BJ (cell line): ENCODE results near the gene EPHX1. TPM values are rescaled to one million over a fixed set of nuclear protein-coding genes. Genes with fewer than 3 reads are reported as not detected.

Experiments used
- CTCF ChIA-PET: fragments of 350-600 bp; formaldehyde crosslinking; extraction: SDS; loops from one replicate; lab custom pipeline; 2021; ENCODE audit warnings: antibody characterized with exemption, inconsistent platforms; lab: Yijun Ruan, JAX
- POLR2A ChIA-PET: fragments of 300-600 bp; sonication (Branson Sonifier 250); formaldehyde crosslinking; extraction: SDS; loops from one replicate; lab custom pipeline; 2021; ENCODE audit warnings: antibody characterized with exemption; lab: Charles Lee
- DNase-seq: peaks from one replicate; pipeline ENCODE4 v3.0.0-alpha.2; 2011; ENCODE audit warnings: low read depth
- H3K27me3 ChIP-seq: 2 replicates; pipeline ENCODE4 v1.6.0; 2011; ENCODE audit warnings: low read length; ENCODE audit not compliant: control insufficient read depth, insufficient read depth
- H3K36me3 ChIP-seq: 2 replicates; pipeline ENCODE4 v1.5.1; 2011; ENCODE audit warnings: low read length; ENCODE audit not compliant: control insufficient read depth, insufficient read depth
- H3K4me3 ChIP-seq: 2 replicates; pipeline ENCODE4 v1.5.1; 2011; ENCODE audit warnings: low read depth, mild to moderate bottlenecking, control low read depth, low read length
- CTCF ChIP-seq: IDR thresholded peaks from 2 replicates; pipeline ENCODE4 v1.5.1; 2011; ENCODE audit warnings: low read depth, mild to moderate bottlenecking, control low read depth, inconsistent platforms, low read length, moderate library complexity; ENCODE audit not compliant: insufficient read depth
- polyA plus RNA-seq: library from polyadenylated mRNA; depleted of rRNA; stranded (reverse); fragments of >200 nt; gene quantifications from 2 replicates; pipeline ENCODE4 v1.2.3, GENCODE V29; 2011

Gene EPHX1
- polyA plus RNA-seq, 1 experiment = 34.3 TPM

DNA sequence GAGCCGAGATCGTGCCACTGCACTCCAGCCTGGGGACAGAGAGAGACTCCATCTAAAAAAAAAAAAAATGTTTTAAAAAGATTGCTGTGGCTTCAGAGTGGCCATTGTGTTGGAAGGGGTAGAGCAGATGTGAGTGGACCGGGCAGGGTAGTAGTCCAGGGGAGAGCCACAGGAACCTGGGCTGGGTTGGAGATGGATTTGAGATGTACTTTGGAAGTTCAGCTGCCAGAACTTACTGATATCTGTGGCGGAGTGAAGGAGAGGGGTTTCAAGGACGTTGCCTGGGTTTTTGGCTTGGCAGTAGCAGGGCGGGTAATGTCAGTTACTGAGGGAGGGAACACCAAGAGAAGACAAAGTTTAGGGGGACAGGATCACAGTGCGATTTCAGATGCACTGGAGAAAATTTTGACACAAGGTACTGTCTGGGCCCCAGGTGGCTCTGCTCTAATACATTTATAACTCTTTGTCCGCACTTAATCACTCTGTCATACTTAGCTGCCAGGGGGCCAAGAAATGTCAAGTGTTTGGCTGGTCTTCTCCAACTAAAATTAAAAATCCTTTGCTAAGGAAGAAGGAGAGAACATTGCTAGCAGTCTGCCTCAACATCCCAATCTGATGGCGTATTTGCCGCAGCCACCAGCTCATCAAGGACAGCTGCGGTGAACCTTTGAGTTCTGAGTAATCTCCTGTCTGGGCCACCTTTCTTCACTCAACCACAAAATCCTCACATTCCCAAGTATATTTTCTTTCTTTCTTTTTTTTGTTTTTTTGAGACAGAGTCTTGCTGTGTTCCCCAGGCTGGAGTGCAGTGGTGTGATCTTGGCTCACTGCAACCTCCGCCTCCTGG lies 9.6 kb downstream of the EPHX1 start:
- DNase-seq = no peak
- no peak for TF ChIP-seq CTCF
- 0 out of 2 replicates have a peak, but pooled peaks cover 2% of the 10 kb centered on the region for H3K36me3 ChIP-seq
- no peaks in the 10 kb centered on the region for H3K27me3 ChIP-seq
- H3K4me3 ChIP-seq = no peak overlapping the region
- CTCF ChIA-PET = no interaction called here
- POLR2A ChIA-PET = no interaction called here

DNA sequence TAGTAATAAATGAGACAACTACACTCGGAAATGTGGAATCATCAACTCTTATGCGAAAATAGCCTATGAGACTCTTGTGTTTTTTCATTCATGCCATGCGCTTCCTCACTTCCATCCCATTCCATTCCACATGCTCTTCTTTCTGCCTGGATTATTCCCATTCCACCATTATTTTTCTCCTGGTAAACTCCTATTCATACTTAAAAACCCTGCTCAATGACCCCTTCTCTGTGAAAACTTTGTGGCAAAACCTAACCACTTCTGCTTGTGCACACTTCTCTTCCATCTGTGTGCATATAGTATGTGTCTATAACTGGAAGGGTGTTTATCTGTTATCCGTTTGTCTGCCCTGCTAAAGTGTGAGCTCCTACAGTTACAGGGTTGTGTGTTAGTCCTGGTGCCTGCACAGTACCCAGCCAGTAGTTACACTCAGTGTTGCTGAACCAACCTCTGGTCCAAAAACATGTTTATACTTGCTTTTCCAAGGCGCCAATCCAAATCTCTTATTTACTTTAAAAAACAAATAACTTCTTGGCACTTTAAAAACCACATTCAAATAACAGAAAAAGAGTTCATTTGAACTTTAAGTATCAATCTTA lies 10.7 kb downstream of the EPHX1 start:
- no peaks in the 10 kb centered on the region for H3K27me3 ChIP-seq
- 0 out of 2 replicates have a peak, but pooled peaks cover 2% of the 10 kb centered on the region for H3K36me3 ChIP-seq
- H3K4me3 ChIP-seq = no peak overlapping the region
- TF ChIP-seq CTCF = no peak
- ChIA-PET CTCF (no interaction called here), POLR2A (no interaction called here)
- no peak for DNase-seq

DNA sequence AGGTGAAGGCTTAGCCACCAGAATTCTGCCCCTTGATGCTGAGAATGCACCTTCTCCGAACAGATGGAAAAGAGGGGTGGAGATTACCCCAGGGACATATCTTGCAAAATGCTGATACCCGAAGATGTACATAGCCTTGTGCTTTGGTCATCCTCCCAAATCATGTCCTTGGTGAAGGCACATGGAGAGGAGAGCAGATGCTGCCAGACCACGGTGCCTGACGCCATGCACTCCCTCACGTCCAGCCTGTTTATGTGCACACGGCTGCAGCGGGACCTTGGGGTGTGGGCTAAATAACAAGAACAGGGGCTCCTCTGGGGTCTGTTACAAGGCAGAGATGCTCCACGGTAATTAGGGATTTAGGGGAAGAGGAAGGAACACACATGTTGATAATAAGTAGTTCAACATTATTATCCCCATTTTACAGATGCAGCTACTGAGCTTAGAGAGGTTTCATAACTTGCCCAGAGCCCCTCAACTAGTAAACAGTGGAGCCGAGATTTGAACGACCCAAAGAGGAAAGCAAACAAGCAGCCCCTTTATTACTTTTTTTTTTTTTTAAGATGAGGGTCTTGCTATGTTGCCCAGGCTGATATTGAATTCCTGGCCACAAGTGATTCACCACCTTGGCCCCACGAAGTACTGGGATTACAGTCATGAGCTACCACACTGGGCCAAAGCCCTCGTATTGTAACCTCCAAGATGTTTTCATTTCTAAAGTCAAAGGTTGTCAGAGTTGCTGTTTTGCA lies 12.9 kb downstream of the EPHX1 start:
- no peak overlapping the region for H3K4me3 ChIP-seq
- no peak for DNase-seq
- no peak for TF ChIP-seq CTCF
- 0 out of 2 replicates have a peak, but pooled peaks cover 2% of the 10 kb centered on the region for H3K36me3 ChIP-seq
- H3K27me3 ChIP-seq = no peaks in the 10 kb centered on the region
- ChIA-PET POLR2A (no interaction called here), CTCF (interaction anchor here (0.6 to 1.5 kb wide), 3 partner anchors 39 to 348 kb away, joined by 3 to 4 read pairs (median 3); no protein-coding TSS in a partner anchor)

- Histone ChIP-seq H3K27me3 (no peaks in the 10 kb centered on the region), H3K4me3 (no peak overlapping the region), H3K36me3 (0 out of 2 replicates have a peak, but pooled peaks cover 2% of the 10 kb centered on the region)
- no peak for DNase-seq
- no peak for TF ChIP-seq CTCF
- POLR2A ChIA-PET = no interaction called here
- CTCF ChIA-PET = no interaction called here
These were observed 13.9 kb downstream of the EPHX1 start for GRCh38 chr1:225823811-225824261.

DNA sequence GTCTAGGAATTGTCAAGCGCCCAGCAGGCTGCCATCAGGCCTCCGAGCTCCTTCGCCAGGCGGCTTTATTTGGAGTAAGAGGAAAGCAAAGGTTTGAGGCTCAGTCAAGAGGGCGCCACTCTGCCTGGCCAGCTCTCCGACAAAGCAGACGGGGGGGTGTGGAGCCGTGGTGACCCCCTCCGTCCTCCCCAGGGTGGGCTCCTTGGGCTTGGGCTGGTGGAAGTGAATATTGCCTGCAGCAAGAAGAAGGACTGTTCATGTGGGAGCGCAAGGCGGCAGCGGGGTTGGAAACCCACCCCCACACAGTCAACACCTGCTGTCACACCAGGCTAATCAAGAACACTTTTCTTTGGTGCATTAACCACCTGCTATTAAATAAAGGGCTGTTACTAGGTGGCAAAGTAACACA lies 14.6 kb downstream of the EPHX1 start:
- no peak for DNase-seq
- 0 out of 2 replicates have a peak, but pooled peaks cover 2% of the 10 kb centered on the region for H3K36me3 ChIP-seq
- no peak for TF ChIP-seq CTCF
- POLR2A ChIA-PET = no interaction called here
- CTCF ChIA-PET = no interaction called here
- no peaks in the 10 kb centered on the region for H3K27me3 ChIP-seq
- no peak overlapping the region for H3K4me3 ChIP-seq
